Vagina (tissue), 2 donors: ENCODE results near the gene USE1. TPM values are rescaled to one million over a fixed set of nuclear protein-coding genes. Genes with fewer than 3 reads are reported as not detected.

Experiments
- DNase-seq, 2 donors: peaks; one replicate each; pipeline ENCODE4 v3.0.0-alpha.2; 2017; ENCODE audit errors: extremely low spot score in 2 of 2
- H3K27ac ChIP-seq: fragments of 200-600 bp; sonication (generic); one replicate; pipeline ENCODE4 v1.5.1; 2019
- H3K27me3 ChIP-seq: fragments of 200-600 bp; sonication (generic); one replicate; pipeline ENCODE4 v1.5.1; 2019
- H3K36me3 ChIP-seq, 2 donors: fragments of 200-600 bp; sonication (generic); one replicate each; pipeline ENCODE4 v1.5.1; 2017 to 2019
- H3K4me1 ChIP-seq: fragments of 200-600 bp; sonication (generic); one replicate; pipeline ENCODE4 v1.5.1; 2019
- H3K4me3 ChIP-seq, 2 donors: fragments of 200-600 bp; sonication (generic); 1 replicate in 1 of 2; 2 replicates in 1 of 2; pipeline ENCODE4 v1.5.1; 2016 to 2019
- H3K9me3 ChIP-seq: fragments of 200-600 bp; sonication (generic); one replicate; pipeline ENCODE4 v1.5.1; 2019
- CTCF ChIP-seq, 3 experiments: fragments of 450-650 bp in 2 of 3; fragments of 200-600 bp in 1 of 3; sonication (generic) in 1 of 3; IDR thresholded peaks; one replicate each; pipeline ENCODE4 v1.5.1; 2017 to 2019; ENCODE audit warnings: antibody characterized with exemption in 3 of 3, mild to moderate bottlenecking in 2 of 3, moderate library complexity in 2 of 3
- POLR2A ChIP-seq, 2 donors: fragments of 450-650 bp; IDR thresholded peaks; one replicate each; pipeline ENCODE4 v1.6.1; 2017; ENCODE audit warnings: antibody characterized with exemption in 2 of 2, mild to moderate bottlenecking in 2 of 2, moderate library complexity in 2 of 2
- POLR2AphosphoS5 ChIP-seq, 2 donors: sonication (generic); formaldehyde crosslinking; IDR thresholded peaks; one replicate each; pipeline ENCODE4 v1.9.0; 2017; ENCODE audit warnings: antibody characterized with exemption in 2 of 2, mild to moderate bottlenecking in 2 of 2, low read depth in 1 of 2; ENCODE audit not compliant: insufficient read depth in 1 of 2
- intact Hi-C: fragments of 100-400 bp; cut with DNase I; formaldehyde crosslinking; loops from one replicate; pipeline ENCODE4 v1.15.1; 2023
- total RNA-seq: library from RNA; depleted of rRNA; stranded (reverse); fragments of >200 nt; gene quantifications from one replicate; pipeline ENCODE4 v1.2.3, GENCODE V29; 2016

The USE1 gene
- total RNA-seq, result 30.9 TPM

- DNase-seq, result peak in 1 of 2 donors; percentile 93
- intact Hi-C loops, result no loop called here
- Histone ChIP-seq H3K4me1 (peaks cover 22% of the 10 kb centered on the region), H3K4me3 (peak within 1 kb of the TSS; percentile 74 to 82), H3K9me3 (no peaks in the 10 kb centered on the region), H3K27me3 (no peaks in the 10 kb centered on the region), H3K36me3 (peaks cover 0 to 26% of the 10 kb centered on the region in 2 donors), H3K27ac (peak within 1 kb of the TSS; percentile 92)
- TF ChIP-seq POLR2AphosphoS5 (IDR thresholded peaks at IDR 0.05; ENCODE audit: insufficient read depth in 1 of 2, low read depth in 1 of 2) (peak; percentile 89 to 96), POLR2A (IDR thresholded peaks at IDR 0.05) (no peak)
Measured at GRCh38 chr19:17215127-17215971, at the start of gene USE1. Gene USE1 (plus strand): TSS chr19:17215357. CDS start chr19:17215406, 49 bp downstream.

DNA sequence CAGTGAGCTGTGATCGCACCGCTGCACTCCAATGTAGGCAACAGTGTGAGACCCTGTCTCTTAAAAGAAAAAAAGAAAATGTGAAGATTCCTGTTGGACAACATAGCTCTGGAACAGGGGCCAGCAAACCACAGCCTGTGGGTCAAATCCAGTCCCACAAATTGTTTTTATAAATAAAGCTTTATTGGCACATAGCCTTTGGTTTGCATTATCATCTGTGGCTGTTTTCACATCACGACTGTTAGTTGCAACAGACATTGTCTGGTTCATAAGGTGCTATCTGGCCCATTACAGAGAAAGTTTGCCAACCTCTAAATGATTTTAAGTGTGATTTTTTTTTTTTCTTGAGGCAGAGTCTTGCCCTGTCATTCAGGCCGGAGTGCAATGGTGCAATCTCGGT, 49.4 kb upstream of the USE1 start:
- no peaks in the 10 kb centered on the region for H3K9me3 ChIP-seq
- H3K27ac ChIP-seq, result no peak overlapping the region
- intact Hi-C loops, result no loop called here
- TF ChIP-seq POLR2AphosphoS5 (IDR thresholded peaks at IDR 0.05; ENCODE audit: insufficient read depth in 1 of 2, low read depth in 1 of 2), result no peak
- no peak for TF ChIP-seq CTCF (IDR thresholded peaks at IDR 0.05)
- TF ChIP-seq POLR2A (IDR thresholded peaks at IDR 0.05), result no peak
- H3K27me3 ChIP-seq, result no peaks in the 10 kb centered on the region
- H3K36me3 ChIP-seq, result peaks cover 4 to 93% of the 10 kb centered on the region in 2 donors
- DNase-seq, result no peak
- no peaks in the 10 kb centered on the region for H3K4me1 ChIP-seq
- no peak overlapping the region for H3K4me3 ChIP-seq

DNA sequence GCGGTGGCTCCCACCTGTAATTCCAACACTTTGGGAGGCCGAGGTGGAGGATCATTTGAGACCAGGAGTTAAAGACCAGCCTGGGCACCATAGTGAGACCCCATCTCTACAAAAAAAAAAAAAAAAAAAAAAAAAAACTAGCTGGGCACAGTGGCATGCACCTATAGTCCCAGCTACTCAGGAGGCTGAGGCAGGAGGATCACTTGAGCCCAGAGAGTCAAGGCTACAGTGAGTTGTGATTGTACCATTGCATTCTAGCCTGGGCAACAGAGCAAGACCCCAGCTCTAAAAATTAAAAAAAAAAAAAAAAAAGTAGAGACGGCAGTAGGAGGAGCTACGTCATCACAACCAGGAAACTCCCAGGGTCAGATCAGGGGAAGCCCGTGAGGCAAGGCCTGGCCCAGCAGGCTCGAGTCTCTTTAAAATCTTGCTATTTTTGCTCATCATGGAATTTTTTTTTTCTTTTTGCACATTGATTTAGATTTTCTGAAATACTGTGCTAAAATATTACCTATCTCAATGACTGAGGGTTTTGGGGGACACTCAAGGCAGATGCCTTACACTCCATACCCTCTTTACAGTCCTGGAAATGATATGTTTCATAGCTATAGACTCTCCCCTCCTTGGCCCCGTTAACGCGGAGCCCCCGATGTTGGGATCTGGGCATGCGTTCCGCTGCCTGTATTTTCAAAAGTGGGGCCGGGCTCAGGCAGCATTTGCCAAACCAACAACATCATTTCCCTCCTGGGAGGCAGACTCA, 44.4 kb upstream of the USE1 start:
- TF ChIP-seq POLR2AphosphoS5 (IDR thresholded peaks at IDR 0.05; ENCODE audit: insufficient read depth in 1 of 2, low read depth in 1 of 2) (no peak), CTCF (IDR thresholded peaks at IDR 0.05) (no peak), POLR2A (IDR thresholded peaks at IDR 0.05) (no peak)
- H3K27me3 ChIP-seq, result no peaks in the 10 kb centered on the region
- H3K4me1 ChIP-seq, result no peaks in the 10 kb centered on the region
- peaks cover 0 to 80% of the 10 kb centered on the region in 2 donors for H3K36me3 ChIP-seq
- no peak overlapping the region for H3K27ac ChIP-seq
- H3K9me3 ChIP-seq, result no peaks in the 10 kb centered on the region
- H3K4me3 ChIP-seq, result no peak overlapping the region
- DNase-seq, result no peak
- intact Hi-C loops, result no loop called here

GRCh38 chr19:17171874-17172273, 43.3 kb upstream of the USE1 start:
- no peak for TF ChIP-seq POLR2A (IDR thresholded peaks at IDR 0.05)
- TF ChIP-seq CTCF (IDR thresholded peaks at IDR 0.05), result no peak
- TF ChIP-seq POLR2AphosphoS5 (IDR thresholded peaks at IDR 0.05; ENCODE audit: insufficient read depth in 1 of 2, low read depth in 1 of 2), result no peak
- Histone ChIP-seq H3K4me1 (no peaks in the 10 kb centered on the region), H3K36me3 (peaks cover 0 to 82% of the 10 kb centered on the region in 2 donors), H3K9me3 (no peaks in the 10 kb centered on the region), H3K27ac (no peak overlapping the region), H3K27me3 (no peaks in the 10 kb centered on the region), H3K4me3 (no peak overlapping the region)
- no peak for DNase-seq
- intact Hi-C loops, result no loop called here

DNA sequence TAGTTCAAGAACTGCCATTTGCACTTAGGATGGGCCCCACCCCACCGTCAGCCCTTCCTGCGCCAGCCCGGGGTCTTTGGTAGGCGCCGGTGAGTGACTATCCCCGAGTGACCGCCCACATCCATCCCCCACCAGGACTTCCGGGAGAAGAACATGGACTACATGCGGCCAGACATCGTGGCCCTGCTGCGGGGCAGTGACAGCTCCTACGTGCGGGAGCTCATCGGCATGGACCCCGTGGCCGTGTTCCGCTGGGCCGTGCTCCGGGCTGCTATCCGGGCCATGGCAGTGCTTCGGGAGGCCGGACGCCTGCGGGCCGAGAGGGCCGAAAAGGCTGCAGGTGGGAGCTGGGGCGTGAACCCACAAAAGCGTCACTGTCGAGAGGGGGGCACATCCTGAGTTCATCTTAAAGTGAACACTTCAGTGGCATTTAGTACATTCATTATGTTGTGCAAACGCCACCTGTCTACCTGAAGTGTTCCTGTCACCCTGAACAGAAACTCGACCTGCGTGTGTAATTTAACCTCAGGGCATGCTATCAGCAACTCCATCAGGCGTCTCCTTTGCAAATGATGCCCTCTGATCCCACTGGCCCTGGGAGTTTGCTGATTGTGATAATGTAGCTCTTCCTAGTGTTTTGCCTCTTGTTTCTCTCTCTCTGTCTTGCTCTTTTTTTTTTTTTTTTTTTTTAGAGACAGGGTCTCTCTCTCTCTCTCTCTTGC, 42.4 kb upstream of the USE1 start:
- no peak for TF ChIP-seq POLR2A (IDR thresholded peaks at IDR 0.05)
- no peak for TF ChIP-seq POLR2AphosphoS5 (IDR thresholded peaks at IDR 0.05; ENCODE audit: insufficient read depth in 1 of 2, low read depth in 1 of 2)
- TF ChIP-seq CTCF (IDR thresholded peaks at IDR 0.05), result no peak
- peaks cover 0 to 78% of the 10 kb centered on the region in 2 donors for H3K36me3 ChIP-seq
- H3K9me3 ChIP-seq, result no peaks in the 10 kb centered on the region
- no peaks in the 10 kb centered on the region for H3K27me3 ChIP-seq
- H3K4me1 ChIP-seq, result no peaks in the 10 kb centered on the region
- H3K4me3 ChIP-seq, result no peak overlapping the region
- no peak for DNase-seq
- intact Hi-C loops, result no loop called here
- H3K27ac ChIP-seq, result no peak overlapping the region
